Tibial nerve (tissue), 4 donors: ENCODE measurements around the gene LRTM2. TPM values are rescaled to one million over a fixed set of nuclear protein-coding genes. Genes with fewer than 3 reads are reported as not detected.
A peak's percentile ranks its signal among the peaks of the same experiment; 100 is the strongest.

ENCODE experiments used
- DNase-seq, 2 donors: peaks; one replicate each; pipeline ENCODE4 v3.0.0-alpha.2; 2019; ENCODE audit warnings: low spot score in 2 of 2
- H3K27ac ChIP-seq, 4 donors: fragments of 200-600 bp; sonication (generic) in 3 of 4; one replicate each; pipeline ENCODE4 v1.5.1; 2017 to 2019; ENCODE audit warnings: mild to moderate bottlenecking in 1 of 4
- H3K27me3 ChIP-seq, 2 donors: fragments of 200-600 bp; sonication (generic) in 1 of 2; one replicate each; pipeline versions ENCODE4 v1.5.1 to v1.6.0; 2017 to 2019
- H3K36me3 ChIP-seq, 3 donors: fragments of 200-600 bp; sonication (generic); one replicate each; pipeline ENCODE4 v1.5.1; 2018 to 2019
- H3K4me1 ChIP-seq, 4 donors: fragments of 200-600 bp; sonication (generic) in 3 of 4; one replicate each; pipeline ENCODE4 v1.5.1; 2017 to 2019
- H3K4me3 ChIP-seq, 4 donors: fragments of 200-600 bp; sonication (generic) in 3 of 4; one replicate each; pipeline ENCODE4 v1.5.1; 2017 to 2019; ENCODE audit warnings: mild to moderate bottlenecking in 1 of 4, moderate library complexity in 1 of 4
- H3K9me3 ChIP-seq, 4 donors: fragments of 200-600 bp; sonication (generic) in 3 of 4; one replicate each; pipeline ENCODE4 v1.5.1; 2017 to 2019
- CTCF ChIP-seq, 5 experiments: fragments of 200-600 bp in 3 of 5; fragments of 450-650 bp in 2 of 5; sonication (generic) in 3 of 5; IDR thresholded peaks; one replicate each; pipeline ENCODE4 v1.5.1; 2016 to 2019; ENCODE audit warnings: antibody characterized with exemption in 5 of 5, mild to moderate bottlenecking in 3 of 5, moderate library complexity in 2 of 5
- EP300 ChIP-seq, 2 donors: sonication (generic); formaldehyde crosslinking; IDR thresholded peaks; one replicate each; pipeline ENCODE4 v1.6.1; 2017; ENCODE audit warnings: antibody characterized with exemption in 2 of 2, mild to moderate bottlenecking in 1 of 2
- POLR2A ChIP-seq, 2 donors: fragments of 450-650 bp; IDR thresholded peaks; one replicate each; pipeline ENCODE4 v1.6.1; 2017; ENCODE audit warnings: antibody characterized with exemption in 2 of 2, mild to moderate bottlenecking in 2 of 2, moderate library complexity in 2 of 2
- WGBS, 2 donors: methylation state at CpG; one replicate each; pipeline ENCODE4 v1.1.5; 2018; 5-methylcytosine and 5-hydroxymethylcytosine counted together
- total RNA-seq, 4 donors: library from RNA; depleted of rRNA; stranded (reverse); fragments of >200 nt; gene quantifications; one replicate each; pipeline ENCODE4 v1.1.0, GENCODE V29; 2016

LRTM2 gene
- total RNA-seq, 4 donors from 2014 or later = not detected

- peak; percentile 51 to 54 for DNase-seq
- Histone ChIP-seq H3K9me3 (no peaks in the 10 kb centered on the region), H3K36me3 (no peaks in the 10 kb centered on the region), H3K27ac (peak overlapping the region; percentile 82 to 98 (median 94)), H3K4me1 (peaks cover 0 to 52% (median 12%) of the 10 kb centered on the region in 4 donors), H3K27me3 (no peaks in the 10 kb centered on the region), H3K4me3 (peak overlapping the region; percentile 65 to 88 (median 79))
- WGBS, 2 donors = 6 to 12% methylated on average over 28 to 48 of the region's 71 CpGs
- TF ChIP-seq POLR2A (IDR thresholded peaks at IDR 0.05) = peak in 1 of 2 donors; percentile 81
- TF ChIP-seq EP300 (IDR thresholded peaks at IDR 0.05) = peak in 1 of 2 donors; percentile 89
- TF ChIP-seq CTCF (IDR thresholded peaks at IDR 0.05) = peak in 2 of 5 experiments; percentile 9 to 55
Measured at GRCh38 chr12:1797011-1797901, 23.1 kb upstream of the LRTM2 start.

GRCh38 chr12:1797991-1798640 lies 22.2 kb upstream of the LRTM2 start:
- H3K27ac ChIP-seq = peak overlapping the region; percentile 82 to 98 (median 94)
- no peak for DNase-seq

GRCh38 chr12:1798641-1799020 lies 21.7 kb upstream of the LRTM2 start:
- no peak for DNase-seq
- 86 to 88% methylated on average over 6 of the region's 6 CpGs for WGBS, 2 donors

More at GRCh38 chr12:1797991-1798640, 22.2 kb upstream of the LRTM2 start:
- no peaks in the 10 kb centered on the region for H3K36me3 ChIP-seq
- peak overlapping the region in 1 of 4 donors; percentile 80 for H3K4me3 ChIP-seq
- 86 to 89% methylated on average over 12 to 17 of the region's 22 CpGs for WGBS, 2 donors
- TF ChIP-seq POLR2A (IDR thresholded peaks at IDR 0.05) = no peak
- no peak for TF ChIP-seq EP300 (IDR thresholded peaks at IDR 0.05)
- no peak for TF ChIP-seq CTCF (IDR thresholded peaks at IDR 0.05)
- no peaks in the 10 kb centered on the region for H3K9me3 ChIP-seq
- no peaks in the 10 kb centered on the region for H3K27me3 ChIP-seq
- H3K4me1 ChIP-seq = peaks cover 0 to 43% (median 12%) of the 10 kb centered on the region in 4 donors

GRCh38 chr12:1799051-1799881 lies 21.1 kb upstream of the LRTM2 start:
- no peaks in the 10 kb centered on the region for H3K27me3 ChIP-seq
- peak in 1 of 2 donors; percentile 9 for DNase-seq
- no peaks in the 10 kb centered on the region for H3K9me3 ChIP-seq
- TF ChIP-seq POLR2A (IDR thresholded peaks at IDR 0.05) = no peak
- TF ChIP-seq CTCF (IDR thresholded peaks at IDR 0.05) = no peak
- TF ChIP-seq EP300 (IDR thresholded peaks at IDR 0.05) = no peak
- no peak overlapping the region for H3K4me3 ChIP-seq
- no peaks in the 10 kb centered on the region for H3K36me3 ChIP-seq
- peaks cover 0 to 36% (median 12%) of the 10 kb centered on the region in 4 donors for H3K4me1 ChIP-seq
- WGBS, 2 donors = 89 to 90% methylated on average over 13 to 19 of the region's 21 CpGs
- no peak overlapping the region for H3K27ac ChIP-seq

More at GRCh38 chr12:1798641-1799020, 21.7 kb upstream of the LRTM2 start:
- H3K9me3 ChIP-seq = no peaks in the 10 kb centered on the region
- peaks cover 0 to 38% (median 12%) of the 10 kb centered on the region in 4 donors for H3K4me1 ChIP-seq
- H3K27me3 ChIP-seq = no peaks in the 10 kb centered on the region
- TF ChIP-seq EP300 (IDR thresholded peaks at IDR 0.05) = no peak
- no peak for TF ChIP-seq CTCF (IDR thresholded peaks at IDR 0.05)
- no peak for TF ChIP-seq POLR2A (IDR thresholded peaks at IDR 0.05)
- H3K36me3 ChIP-seq = no peaks in the 10 kb centered on the region
- H3K27ac ChIP-seq = peak overlapping the region in 1 of 4 donors; percentile 94
- H3K4me3 ChIP-seq = no peak overlapping the region
